Activated B cell treated with CpG ODN at 0.5 μM for 24 hours (primary cell): ENCODE results near the gene APCDD1L. TPM values are rescaled to one million over a fixed set of nuclear protein-coding genes. Genes with fewer than 3 reads are reported as not detected.

ENCODE experiments used
- ATAC-seq: fragments of 200-7000 bp; cut with Tn5 transposase; one replicate; pipeline ENCODE4 v1.10.0; 2021; ENCODE audit warnings: low read depth, mild to moderate bottlenecking, moderate library complexity
- CTCF ChIA-PET: fragments of 350-600 bp; sonication (Branson Sonifier 250); formaldehyde crosslinking; loops from one replicate; lab custom pipeline; 2021; ENCODE audit warnings: antibody characterized with exemption; lab: Charles Lee
- POLR2A ChIA-PET: fragments of 350-600 bp; sonication (Branson Sonifier 250); formaldehyde crosslinking; loops from one replicate; lab custom pipeline; 2021; ENCODE audit warnings: antibody characterized with exemption; lab: Charles Lee
- DNase-seq: peaks from one replicate; pipeline ENCODE4 v3.0.0; 2022
- H3K27ac Mint-ChIP-seq: one replicate; pipeline ENCODE4 v1.8.0; 2020; ENCODE audit warnings: mixed read lengths
- H3K27me3 Mint-ChIP-seq: one replicate; pipeline ENCODE4 v1.8.0; 2021; ENCODE audit warnings: mixed read lengths
- H3K36me3 Mint-ChIP-seq: one replicate; pipeline ENCODE4 v1.8.0; 2021; ENCODE audit warnings: low read depth, mixed read lengths
- H3K4me1 Mint-ChIP-seq: one replicate; pipeline ENCODE4 v1.8.0; 2021; ENCODE audit warnings: mixed read lengths
- H3K4me3 Mint-ChIP-seq: one replicate; pipeline ENCODE4 v1.8.0; 2020; ENCODE audit warnings: mild to moderate bottlenecking, mixed read lengths
- H3K9me3 Mint-ChIP-seq: one replicate; pipeline ENCODE4 v1.8.0; 2020; ENCODE audit warnings: mixed read lengths
- CTCF ChIP-seq: fragments of 200-600 bp; IDR thresholded peaks from one replicate; pipeline ENCODE4 v1.8.0; 2022; ENCODE audit warnings: antibody characterized with exemption, mild to moderate bottlenecking
- intact Hi-C: fragments of 100-400 bp; cut with micrococcal nuclease; formaldehyde crosslinking; loops from one replicate; pipeline ENCODE4 v1.15.1; 2024
- total RNA-seq: library from RNA; stranded (reverse); gene quantifications from 2 replicates; pipeline ENCODE4 v1.2.3, GENCODE V29; 2022

Gene APCDD1L
- total RNA-seq, 1 donor from 2014 or later: not detected

GRCh38 chr20:58446960-58447265 is 68.3 kb downstream of the APCDD1L start:
- DNase-seq (no peak), ATAC-seq (no peak)
- POLR2A ChIA-PET: no interaction called here
- Mint-ChIP-seq H3K27me3 (no peaks in the 10 kb centered on the region), H3K36me3 (peaks cover 66% of the 10 kb centered on the region), H3K4me3 (no peak overlapping the region), H3K9me3 (no peaks in the 10 kb centered on the region), H3K4me1 (peaks cover 16% of the 10 kb centered on the region), H3K27ac (no peak overlapping the region)
- CTCF ChIA-PET: interaction anchor here (1.4 kb wide), 1 partner anchor 12 kb away, joined by 6 read pairs; no protein-coding TSS in a partner anchor
- intact Hi-C loops: loop anchor here (1.0 kb wide), 1 partner anchor 210 kb away; no protein-coding TSS in a partner anchor
- TF ChIP-seq CTCF: no peak

- intact Hi-C loops: no loop called here
- TF ChIP-seq CTCF: no peak
- H3K27me3 Mint-ChIP-seq: no peaks in the 10 kb centered on the region
- no peak overlapping the region for H3K27ac Mint-ChIP-seq
- POLR2A ChIA-PET: no interaction called here
- no peaks in the 10 kb centered on the region for H3K9me3 Mint-ChIP-seq
- H3K36me3 Mint-ChIP-seq: peaks cover 71% of the 10 kb centered on the region
- no peak for ATAC-seq
- no peak overlapping the region for H3K4me3 Mint-ChIP-seq
- H3K4me1 Mint-ChIP-seq: peaks cover 16% of the 10 kb centered on the region
- no peak for DNase-seq
- CTCF ChIA-PET: no interaction called here
Measured at GRCh38 chr20:58446264-58446959, 68.8 kb downstream of the APCDD1L start.

- CTCF ChIA-PET: no interaction called here
- DNase-seq: no peak
- Mint-ChIP-seq H3K27me3 (no peaks in the 10 kb centered on the region), H3K4me1 (peaks cover 6% of the 10 kb centered on the region), H3K36me3 (peaks cover 79% of the 10 kb centered on the region), H3K27ac (no peak overlapping the region), H3K9me3 (no peaks in the 10 kb centered on the region), H3K4me3 (no peak overlapping the region)
- intact Hi-C loops: no loop called here
- no peak for ATAC-seq
- TF ChIP-seq CTCF: no peak
- POLR2A ChIA-PET: no interaction called here
Measured at GRCh38 chr20:58444746-58445255, 70.4 kb downstream of the APCDD1L start.

- H3K4me1 Mint-ChIP-seq: peaks cover 19% of the 10 kb centered on the region
- H3K27me3 Mint-ChIP-seq: no peaks in the 10 kb centered on the region
- peaks cover 79% of the 10 kb centered on the region for H3K36me3 Mint-ChIP-seq
- intact Hi-C loops: no loop called here
- DNase-seq: no peak
- no peaks in the 10 kb centered on the region for H3K9me3 Mint-ChIP-seq
- no peak for TF ChIP-seq CTCF
- POLR2A ChIA-PET: no interaction called here
- no peak overlapping the region for H3K4me3 Mint-ChIP-seq
- ATAC-seq: no peak
- H3K27ac Mint-ChIP-seq: no peak overlapping the region
- CTCF ChIA-PET: interaction anchor here (1.0 kb wide), 1 partner anchor 204 kb away, joined by 3 read pairs; no protein-coding TSS in a partner anchor
Measured at GRCh38 chr20:58441723-58442122, 73.5 kb downstream of the APCDD1L start.

GRCh38 chr20:58440021-58440767 is 75.0 kb downstream of the APCDD1L start:
- Mint-ChIP-seq H3K36me3 (peaks cover 75% of the 10 kb centered on the region), H3K9me3 (no peaks in the 10 kb centered on the region), H3K4me3 (no peak overlapping the region), H3K4me1 (peaks cover 27% of the 10 kb centered on the region), H3K27ac (no peak overlapping the region), H3K27me3 (no peaks in the 10 kb centered on the region)
- CTCF ChIA-PET: no interaction called here
- no peak for TF ChIP-seq CTCF
- POLR2A ChIA-PET: no interaction called here
- intact Hi-C loops: no loop called here
- ATAC-seq (no peak), DNase-seq (no peak)
